ENCODE results near the gene VAMP8.
"Not testable (repeated sequence)": the region's sequence is repeated elsewhere in the genome, so short reads cannot be mapped to it uniquely, and the experiment has no call there.

Gene VAMP8

GRCh38 chr2:85577386-85578242, at the start of gene VAMP8:
Gene VAMP8 (plus strand): TSS chr2:85577586. CDS start chr2:85577647, 61 bp downstream.
- peak; percentile 52 for DNase-seq (ENCODE audit: low read depth)

- no peak for DNase-seq (ENCODE audit: low read depth)
Observed at GRCh38 chr2:85527787-85528186, 49.6 kb upstream of the VAMP8 start.

GRCh38 chr2:85528355-85528754, 49.0 kb upstream of the VAMP8 start:
- no peak for DNase-seq (ENCODE audit: low read depth)

- no peak for DNase-seq (ENCODE audit: low read depth)
Observed at GRCh38 chr2:85529809-85530208, 47.6 kb upstream of the VAMP8 start.

GRCh38 chr2:85531589-85531988, 45.8 kb upstream of the VAMP8 start:
- no peak for DNase-seq (ENCODE audit: low read depth)

- no peak for DNase-seq (ENCODE audit: low read depth)
Observed at GRCh38 chr2:85534099-85534498, 43.3 kb upstream of the VAMP8 start.

- no peak for DNase-seq (ENCODE audit: low read depth)
Observed at GRCh38 chr2:85534881-85535280, 42.5 kb upstream of the VAMP8 start.

GRCh38 chr2:85536479-85536878, 40.9 kb upstream of the VAMP8 start:
- DNase-seq (ENCODE audit: low read depth): no peak

GRCh38 chr2:85537600-85538506, 39.5 kb upstream of the VAMP8 start:
- no peak for DNase-seq (ENCODE audit: low read depth)

- DNase-seq (ENCODE audit: low read depth): peak; percentile 86
Observed at GRCh38 chr2:85538507-85539360, 38.7 kb upstream of the VAMP8 start, which contains the start of gene MAT2A. Gene MAT2A (plus strand): TSS chr2:85539168. CDS start chr2:85539288, 120 bp downstream.

- peak; percentile 59 for DNase-seq (ENCODE audit: low read depth)
Observed at GRCh38 chr2:85539361-85540132, 37.8 kb upstream of the VAMP8 start.

GRCh38 chr2:85540133-85540648, 37.2 kb upstream of the VAMP8 start:
- DNase-seq (ENCODE audit: low read depth): no peak

GRCh38 chr2:85541262-85541661, 36.1 kb upstream of the VAMP8 start:
- DNase-seq (ENCODE audit: low read depth): no peak

- no peak for DNase-seq (ENCODE audit: low read depth)
Observed at GRCh38 chr2:85541753-85542457, 35.5 kb upstream of the VAMP8 start.

- DNase-seq (ENCODE audit: low read depth): no peak
Observed at GRCh38 chr2:85542777-85543176, 34.6 kb upstream of the VAMP8 start.

GRCh38 chr2:85544254-85544691, 33.1 kb upstream of the VAMP8 start:
- DNase-seq (ENCODE audit: low read depth): not testable (repeated sequence)

- DNase-seq (ENCODE audit: low read depth): not testable (repeated sequence)
Observed at GRCh38 chr2:85544915-85545779, 32.2 kb upstream of the VAMP8 start.

GRCh38 chr2:85545780-85546240, 31.6 kb upstream of the VAMP8 start:
- no peak for DNase-seq (ENCODE audit: low read depth)
